ENCODE measurements around the gene ATP6V1G1. TPM values are rescaled to one million over a fixed set of nuclear protein-coding genes. Genes with fewer than 3 reads are reported as not detected.
"Not testable (repeated sequence)": the region's sequence is repeated elsewhere in the genome, so short reads cannot be mapped to it uniquely, and the experiment has no call there.

ATP6V1G1 gene
- total RNA-seq, 1 experiment from 2014 or later = 90.6 TPM

GRCh38 chr9:114574438-114574837, 13.1 kb upstream of the ATP6V1G1 start:
- intact Hi-C loops (cut with micrococcal nuclease; ENCODE audit: unreplicated experiment) = no loop called here
- no peak for DNase-seq
- H3K4me3 ChIP-seq = no peak overlapping the region
- CTCF ChIA-PET = interaction anchor here (0.6 kb wide), 1 partner anchor 13 kb away, joined by 3 read pairs; the partner anchor contains the start of gene ATP6V1G1
- H3K4me2 ChIP-seq = no peak overlapping the region
- no peaks in the 10 kb centered on the region for H3K27me3 ChIP-seq (ENCODE audit: insufficient read depth, low read depth)
- POLR2A ChIA-PET (ENCODE audit: unreplicated experiment) = no interaction called here
- H3K79me2 ChIP-seq (ENCODE audit: low read depth) = no peaks in the 10 kb centered on the region
- H3K4me1 ChIP-seq (replicated peaks; ENCODE audit: insufficient read depth) = peaks cover 9% of the 10 kb centered on the region; the same call in 1 of the 2 replicates
- H3F3A ChIP-seq (ENCODE audit: insufficient read depth, low read depth) = no peaks in the 10 kb centered on the region
- TF ChIP-seq CTCF (conservative IDR thresholded peaks at IDR 0.05) (no peak), EZH2 (IDR thresholded peaks at IDR 0.05; ENCODE audit: low read depth) (no peak)
- H3K9me3 ChIP-seq (ENCODE audit: insufficient read depth, low read depth) = no peaks in the 10 kb centered on the region
- H2AFZ ChIP-seq = no peak overlapping the region
- H3K36me3 ChIP-seq (ENCODE audit: low read depth) = no peaks in the 10 kb centered on the region
- no peaks in the 10 kb centered on the region for H4K20me1 ChIP-seq (ENCODE audit: insufficient read depth)
- no peaks in the 10 kb centered on the region for H3K9me2 ChIP-seq (ENCODE audit: insufficient read depth)
- no peak overlapping the region for H3K27ac ChIP-seq
- no TSS peak for BruUV-seq (replicated peaks)

GRCh38 chr9:114576779-114577178, 10.8 kb upstream of the ATP6V1G1 start:
- H3K36me3 ChIP-seq (ENCODE audit: low read depth); H3K27me3 ChIP-seq (ENCODE audit: insufficient read depth, low read depth); CTCF ChIA-PET; POLR2A ChIA-PET (ENCODE audit: unreplicated experiment); H2AFZ ChIP-seq; H3K9me3 ChIP-seq (ENCODE audit: insufficient read depth, low read depth); H3K27ac ChIP-seq; H3K4me2 ChIP-seq; H3K4me3 ChIP-seq; H3F3A ChIP-seq (ENCODE audit: insufficient read depth, low read depth); BruUV-seq (replicated peaks); H3K79me2 ChIP-seq (ENCODE audit: low read depth); H3K9me2 ChIP-seq (ENCODE audit: insufficient read depth); intact Hi-C loops (cut with micrococcal nuclease; ENCODE audit: unreplicated experiment); H4K20me1 ChIP-seq (ENCODE audit: insufficient read depth); DNase-seq: not testable (repeated sequence)
- H3K4me1 ChIP-seq (replicated peaks; ENCODE audit: insufficient read depth) = peaks cover 28% of the 10 kb centered on the region

- CTCF ChIA-PET; H3K36me3 ChIP-seq (ENCODE audit: low read depth); H3K4me2 ChIP-seq; POLR2A ChIA-PET (ENCODE audit: unreplicated experiment); H3F3A ChIP-seq (ENCODE audit: insufficient read depth, low read depth); H2AFZ ChIP-seq; H3K9me2 ChIP-seq (ENCODE audit: insufficient read depth); H3K9me3 ChIP-seq (ENCODE audit: insufficient read depth, low read depth); intact Hi-C loops (cut with micrococcal nuclease; ENCODE audit: unreplicated experiment); H3K27ac ChIP-seq; H3K27me3 ChIP-seq (ENCODE audit: insufficient read depth, low read depth); DNase-seq; H3K4me3 ChIP-seq; H3K79me2 ChIP-seq (ENCODE audit: low read depth); BruUV-seq (replicated peaks); H4K20me1 ChIP-seq (ENCODE audit: insufficient read depth): not testable (repeated sequence)
- peaks cover 28% of the 10 kb centered on the region for H3K4me1 ChIP-seq (replicated peaks; ENCODE audit: insufficient read depth)
Measured at GRCh38 chr9:114578134-114578533, 9.4 kb upstream of the ATP6V1G1 start.

GRCh38 chr9:114580609-114581193, 6.9 kb upstream of the ATP6V1G1 start:
- Histone ChIP-seq H2AFZ (no peak overlapping the region), H3K27ac (peak overlapping the region; percentile 29; the same call in 1 of the 2 replicates), H3K4me3 (no peak overlapping the region), H3F3A (ENCODE audit: insufficient read depth, low read depth) (peaks cover 9% of the 10 kb centered on the region; the same call in 1 of the 2 replicates), H3K27me3 (ENCODE audit: insufficient read depth, low read depth) (no peaks in the 10 kb centered on the region), H3K9me2 (ENCODE audit: insufficient read depth) (no peaks in the 10 kb centered on the region), H3K36me3 (ENCODE audit: low read depth) (no peaks in the 10 kb centered on the region), H4K20me1 (ENCODE audit: insufficient read depth) (no peaks in the 10 kb centered on the region), H3K4me1 (replicated peaks; ENCODE audit: insufficient read depth) (peaks cover 24% of the 10 kb centered on the region), H3K4me2 (peak overlapping the region; percentile 48), H3K9me3 (ENCODE audit: insufficient read depth, low read depth) (no peaks in the 10 kb centered on the region), H3K79me2 (ENCODE audit: low read depth) (no peaks in the 10 kb centered on the region)
- peak in 1 of 2 experiments; percentile 80 for DNase-seq
- ChIA-PET CTCF (no interaction called here), POLR2A (ENCODE audit: unreplicated experiment) (interaction anchor here (0.6 kb wide), 1 partner anchor 29 kb away, joined by 3 read pairs; no protein-coding TSS in a partner anchor)
- no TSS peak for BruUV-seq (replicated peaks)
- TF ChIP-seq EZH2 (IDR thresholded peaks at IDR 0.05; ENCODE audit: low read depth) (no peak), CTCF (conservative IDR thresholded peaks at IDR 0.05) (no peak)
- intact Hi-C loops (cut with micrococcal nuclease; ENCODE audit: unreplicated experiment) = no loop called here

Data from PC-9 (cell line).